NCI-H446 (cell line): ENCODE measurements around the gene CDS2.

Source experiments
- DNase-seq, 2 experiments: peaks; one replicate each; lab custom pipeline; 2025; lab: John Stamatoyannopoulos, UW

CDS2 gene

DNA sequence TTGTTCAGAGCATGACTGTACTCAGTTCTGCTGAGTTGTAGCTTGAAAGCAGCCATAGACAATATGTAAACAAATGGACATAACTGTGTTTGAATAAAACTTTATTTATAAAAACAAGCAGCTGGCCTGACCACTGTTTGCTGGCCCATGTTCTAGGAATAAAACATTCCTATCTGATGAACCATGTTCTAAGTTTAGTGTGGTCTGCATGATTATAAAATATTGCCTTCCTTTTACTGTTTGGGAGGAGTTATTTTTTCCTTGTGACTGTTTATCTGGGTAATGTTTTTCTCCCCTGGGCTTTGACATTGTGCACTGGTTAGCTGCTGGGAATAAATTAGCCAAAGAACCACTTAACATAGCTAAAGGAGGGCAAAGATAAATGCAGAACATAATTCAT lies 55.1 kb downstream of the CDS2 start:
- no peak for DNase-seq

DNA sequence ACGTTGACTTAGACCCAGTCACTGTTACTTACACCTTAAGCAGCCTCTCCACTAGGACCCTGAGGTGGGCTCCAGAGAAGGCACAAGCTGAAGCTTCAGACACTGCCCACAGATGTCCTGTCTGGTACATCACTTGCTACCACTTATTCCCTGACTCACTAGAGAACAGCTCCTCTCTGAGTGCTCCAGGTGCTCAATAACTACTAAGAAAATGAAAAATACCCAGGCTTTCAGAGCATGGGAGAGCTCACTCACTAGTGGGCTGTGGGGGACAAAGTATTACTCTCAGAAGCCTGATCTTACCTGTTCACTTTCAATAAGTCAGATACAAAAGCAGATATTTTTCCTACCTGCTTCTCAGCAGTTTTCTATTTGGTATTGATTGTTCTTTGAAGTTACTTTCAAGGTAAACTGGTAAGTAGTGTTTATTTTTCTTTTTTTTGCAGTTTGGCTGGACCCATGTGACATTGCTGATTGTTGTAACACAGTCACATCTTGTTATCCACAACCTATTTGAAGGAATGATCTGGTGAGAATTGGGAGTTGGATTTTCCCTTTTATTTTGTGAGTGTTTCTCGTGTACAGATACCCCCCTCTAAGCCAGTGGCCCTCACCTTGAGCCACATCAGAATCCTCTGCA lies 55.9 kb downstream of the CDS2 start:
- DNase-seq: no peak

- no peak for DNase-seq
These were observed 57.1 kb downstream of the CDS2 start for GRCh38 chr20:5183731-5184474.

- DNase-seq: no peak
These were observed 57.9 kb downstream of the CDS2 start for GRCh38 chr20:5184684-5185083.

DNA sequence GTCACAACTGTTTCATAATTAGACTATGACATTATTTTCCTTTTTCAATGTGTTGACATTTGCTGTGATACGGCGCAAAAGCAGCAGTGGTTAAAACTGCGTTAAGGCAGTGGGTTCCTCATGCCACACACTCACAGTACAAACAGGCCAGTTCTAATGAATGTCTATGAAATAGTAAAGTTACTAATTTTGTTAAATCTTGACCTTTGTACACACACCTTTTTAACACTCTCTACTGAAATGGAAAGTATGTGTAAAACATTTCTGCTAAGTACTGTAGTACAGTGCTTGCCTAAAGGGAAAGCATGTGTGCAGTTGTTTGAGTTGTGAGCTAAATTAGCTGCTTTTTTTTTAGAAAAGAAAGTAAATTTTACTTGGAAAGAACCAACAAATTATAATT lies 60.3 kb downstream of the CDS2 start:
- DNase-seq: no peak

DNA sequence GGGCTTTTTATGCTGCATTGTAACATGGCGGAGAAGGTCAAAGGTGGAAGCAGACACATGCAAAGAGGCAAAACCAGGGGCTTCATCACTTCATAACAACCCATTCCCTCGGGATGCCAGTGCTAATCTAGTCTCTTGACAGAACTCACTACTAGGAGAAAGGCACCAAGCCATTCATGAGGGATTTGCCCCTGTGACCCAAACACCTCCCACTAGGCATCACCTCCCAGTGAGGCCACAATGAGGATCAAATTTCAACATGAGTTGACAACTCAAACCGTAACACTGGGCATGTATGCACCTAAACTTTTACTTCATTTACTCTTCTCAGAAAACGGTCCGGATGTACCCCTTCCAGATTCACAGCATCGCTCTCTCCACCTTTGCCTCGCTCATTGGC lies 61.9 kb downstream of the CDS2 start:
- no peak for DNase-seq

DNA sequence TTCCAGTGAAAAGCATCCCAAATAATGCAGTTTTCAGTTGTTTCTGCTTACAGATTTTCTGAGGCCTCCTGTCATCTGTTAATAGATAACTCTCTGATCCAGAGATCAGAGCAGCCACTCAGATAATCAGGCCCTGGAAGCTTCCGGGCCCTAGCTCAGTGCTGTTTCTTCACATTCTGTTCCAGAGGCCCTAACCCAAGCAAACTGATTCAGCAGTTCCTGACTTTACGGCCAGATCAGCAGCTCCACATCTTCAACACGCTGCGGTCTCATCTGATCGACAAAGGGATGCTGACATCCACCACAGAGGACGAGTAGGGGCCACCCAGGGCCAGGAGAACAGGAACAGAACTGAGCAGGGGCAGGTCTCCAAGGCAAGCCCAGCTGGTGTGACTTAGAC lies 63.1 kb downstream of the CDS2 start:
- no peak for DNase-seq

- no peak for DNase-seq
These were observed 63.6 kb downstream of the CDS2 start for GRCh38 chr20:5190444-5190843.

DNA sequence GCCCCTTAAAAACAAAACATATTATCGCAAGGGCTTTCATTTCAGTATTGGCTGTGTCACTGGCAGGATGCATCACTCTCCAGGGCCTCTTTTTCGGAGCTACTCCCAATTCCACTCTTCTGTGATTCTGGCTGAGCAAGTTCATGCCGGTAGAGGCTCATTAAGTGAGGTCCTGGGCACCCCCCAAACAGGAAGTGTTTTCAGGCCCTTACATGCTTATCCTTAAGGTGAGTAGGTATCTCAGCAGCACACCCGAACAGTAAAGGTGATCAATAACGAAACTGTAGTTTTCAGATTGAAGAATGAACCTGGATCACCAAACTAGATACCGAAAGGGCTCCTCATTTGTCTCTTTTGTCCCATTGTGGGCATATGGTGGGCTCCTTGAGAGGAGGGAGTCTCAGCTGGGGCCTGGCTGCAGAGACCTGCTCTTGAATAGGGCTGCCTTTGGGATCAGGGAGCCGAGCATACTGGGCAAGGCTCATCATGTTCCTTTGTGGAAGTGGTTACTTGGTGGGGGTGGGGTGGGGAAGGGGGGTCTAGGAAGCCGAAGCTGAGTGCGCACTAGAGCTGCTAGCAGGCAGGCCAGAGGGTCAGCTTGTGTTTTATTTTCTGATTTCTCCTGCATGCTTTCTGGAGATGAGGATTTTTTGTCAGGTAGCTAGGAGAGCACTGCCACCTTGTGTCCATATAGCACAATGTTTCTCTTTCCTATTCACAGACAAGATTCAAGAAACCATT lies 65.2 kb downstream of the CDS2 start:
- peak; percentile 49 to 72 for DNase-seq

GRCh38 chr20:5192570-5193431 lies 66.0 kb downstream of the CDS2 start:
- DNase-seq: no peak

GRCh38 chr20:5195655-5196054 lies 68.8 kb downstream of the CDS2 start:
- no peak for DNase-seq

- DNase-seq: no peak
These were observed 69.3 kb downstream of the CDS2 start for GRCh38 chr20:5196149-5196548.

- DNase-seq: no peak
These were observed 70.5 kb downstream of the CDS2 start for GRCh38 chr20:5197270-5197827.

- DNase-seq: no peak
These were observed 71.2 kb downstream of the CDS2 start for GRCh38 chr20:5197847-5198650.

DNA sequence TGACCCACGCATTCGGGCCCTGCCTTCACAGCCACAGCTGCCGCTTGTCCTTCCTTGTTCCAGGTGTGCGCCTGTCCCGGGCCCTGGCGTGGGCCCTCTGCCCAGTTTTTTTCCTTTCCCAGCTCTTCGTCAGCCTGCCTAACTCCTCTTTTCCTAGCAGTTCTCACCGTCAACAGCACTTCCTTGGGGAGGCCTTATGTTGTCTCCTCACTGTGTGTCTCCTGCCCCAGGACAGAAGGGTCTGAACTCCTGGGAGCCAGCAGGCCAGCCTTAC lies 71.8 kb downstream of the CDS2 start:
- no peak for DNase-seq

GRCh38 chr20:5203380-5203779 lies 76.6 kb downstream of the CDS2 start:
- no peak for DNase-seq

DNA sequence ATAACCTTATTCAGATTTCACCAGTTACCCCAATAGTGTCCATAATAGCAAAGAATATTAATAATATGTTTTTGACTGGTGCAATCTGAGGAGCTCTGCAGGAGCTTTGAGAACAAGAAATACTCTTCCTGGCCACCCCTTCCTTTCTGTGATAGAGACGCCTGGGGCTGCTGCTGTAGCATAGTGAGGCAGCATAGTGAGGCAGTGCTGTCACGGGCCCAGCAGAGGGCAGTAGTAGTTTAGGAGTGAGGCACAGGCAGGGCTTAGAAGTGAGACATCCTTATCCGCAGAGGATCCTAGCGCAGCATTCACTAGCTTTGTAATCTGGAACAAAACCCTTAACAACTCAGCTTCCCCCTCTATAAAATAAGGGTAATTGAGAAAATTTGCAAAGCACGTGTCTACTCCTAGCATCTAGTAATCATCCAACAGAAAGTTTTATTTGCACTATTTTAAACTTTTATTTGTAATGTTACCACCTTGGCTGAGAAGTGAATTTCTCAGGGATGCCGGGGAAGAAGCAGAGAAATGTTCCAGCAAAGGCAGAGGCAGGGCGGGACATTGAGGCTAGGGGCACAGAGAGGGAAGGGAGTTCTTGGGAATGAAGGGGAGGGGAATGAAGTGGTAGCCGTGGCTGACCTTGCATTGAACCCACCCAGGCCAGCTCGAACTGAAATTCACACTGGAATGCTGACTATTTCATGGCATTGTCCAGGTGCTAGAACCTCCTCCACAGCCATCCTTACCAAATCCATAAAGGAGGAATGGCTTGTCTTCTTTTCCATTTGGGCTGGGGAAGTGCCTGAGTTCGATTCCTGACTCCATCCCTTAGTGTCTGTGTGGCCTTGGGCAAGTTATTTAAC lies 78.8 kb downstream of the CDS2 start:
- peak; percentile 2 to 63 for DNase-seq

GRCh38 chr20:5207138-5207537 lies 80.3 kb downstream of the CDS2 start:
- DNase-seq: no peak

GRCh38 chr20:5211803-5212714 lies 85.3 kb downstream of the CDS2 start:
- DNase-seq: no peak
